GM06990 (cell line): Measurements from ENCODE around the gene ELMO1.
A peak's percentile ranks its signal among the peaks of the same experiment; 100 is the strongest.

Experiments
- DNase-seq: peaks from one replicate; pipeline ENCODE4 v3.0.0-alpha.2; 2011; ENCODE audit not compliant: insufficient read length; ENCODE audit errors: extremely low read depth
- H3K27me3 ChIP-seq: replicated peaks from 2 replicates; pipeline ENCODE4 v1.6.0; 2011; ENCODE audit warnings: low read length; ENCODE audit not compliant: control insufficient read depth, insufficient read depth
- H3K36me3 ChIP-seq: 2 replicates; pipeline ENCODE4 v1.5.1; 2011; ENCODE audit warnings: low read length; ENCODE audit not compliant: control insufficient read depth, insufficient read depth
- H3K4me3 ChIP-seq: replicated peaks from 2 replicates; pipeline ENCODE4 v1.5.1; 2011; ENCODE audit warnings: low read depth, mild to moderate bottlenecking, control low read depth, low read length
- TF ChIP-seq, protein P1 (sequence below): IDR thresholded peaks from 2 replicates; pipeline ENCODE4 v1.5.1; 2011; ENCODE audit warnings: low read length, control low read depth, mild to moderate bottlenecking, inconsistent platforms; ENCODE audit not compliant: insufficient read depth, poor library complexity, severe bottlenecking

The ELMO1 gene

DNA sequence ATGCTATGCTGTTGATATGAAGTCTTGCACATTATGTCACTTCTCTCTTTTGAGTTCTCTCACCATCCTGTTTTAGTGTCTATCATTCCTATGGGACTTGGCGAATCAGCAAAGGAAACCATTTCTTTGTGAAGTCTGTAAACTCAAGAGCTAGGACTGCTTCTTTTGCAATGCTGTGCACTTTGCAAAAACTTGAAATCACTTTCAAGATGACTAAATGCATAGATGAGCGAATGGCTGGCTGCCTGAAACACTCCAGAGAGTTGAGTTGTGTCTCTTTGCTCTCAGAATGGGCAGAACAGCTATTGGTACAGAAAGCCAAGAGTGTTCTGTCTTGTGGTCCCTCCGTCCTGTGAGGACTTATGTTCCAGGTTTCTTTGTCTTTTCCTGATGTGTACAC, 18.3 kb upstream of the ELMO1 start:
- TF ChIP-seq, protein P1, sequence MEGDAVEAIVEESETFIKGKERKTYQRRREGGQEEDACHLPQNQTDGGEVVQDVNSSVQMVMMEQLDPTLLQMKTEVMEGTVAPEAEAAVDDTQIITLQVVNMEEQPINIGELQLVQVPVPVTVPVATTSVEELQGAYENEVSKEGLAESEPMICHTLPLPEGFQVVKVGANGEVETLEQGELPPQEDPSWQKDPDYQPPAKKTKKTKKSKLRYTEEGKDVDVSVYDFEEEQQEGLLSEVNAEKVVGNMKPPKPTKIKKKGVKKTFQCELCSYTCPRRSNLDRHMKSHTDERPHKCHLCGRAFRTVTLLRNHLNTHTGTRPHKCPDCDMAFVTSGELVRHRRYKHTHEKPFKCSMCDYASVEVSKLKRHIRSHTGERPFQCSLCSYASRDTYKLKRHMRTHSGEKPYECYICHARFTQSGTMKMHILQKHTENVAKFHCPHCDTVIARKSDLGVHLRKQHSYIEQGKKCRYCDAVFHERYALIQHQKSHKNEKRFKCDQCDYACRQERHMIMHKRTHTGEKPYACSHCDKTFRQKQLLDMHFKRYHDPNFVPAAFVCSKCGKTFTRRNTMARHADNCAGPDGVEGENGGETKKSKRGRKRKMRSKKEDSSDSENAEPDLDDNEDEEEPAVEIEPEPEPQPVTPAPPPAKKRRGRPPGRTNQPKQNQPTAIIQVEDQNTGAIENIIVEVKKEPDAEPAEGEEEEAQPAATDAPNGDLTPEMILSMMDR: no peak
- no peak for DNase-seq
- Histone ChIP-seq H3K27me3 (no peaks in the 10 kb centered on the region; the same call in 1 of the 2 replicates), H3K36me3 (no peaks in the 10 kb centered on the region), H3K4me3 (no peak overlapping the region)

DNA sequence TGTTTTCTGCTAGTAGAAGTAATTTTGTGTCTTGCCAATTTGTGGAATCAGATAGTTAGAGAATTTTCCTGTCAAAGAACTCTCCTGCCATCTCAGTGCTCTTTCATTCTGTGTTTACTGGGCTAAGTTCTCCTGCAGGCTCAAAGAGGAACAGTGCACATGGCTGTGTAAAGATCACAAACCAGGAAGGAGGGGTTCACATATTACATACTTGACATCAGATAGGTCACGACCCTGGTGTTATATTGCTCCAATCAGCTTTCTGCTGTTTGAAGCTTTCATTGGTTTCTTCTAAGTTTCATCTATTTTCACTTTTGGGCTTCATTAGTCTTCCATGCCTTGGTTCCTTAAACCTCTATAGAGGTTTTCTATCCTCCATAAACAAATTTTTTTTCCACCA, 13.5 kb upstream of the ELMO1 start:
- H3K27me3 ChIP-seq: no peaks in the 10 kb centered on the region; the same call in none of the 2 replicates
- no peak overlapping the region for H3K4me3 ChIP-seq
- TF ChIP-seq, protein P1: no peak
- no peak for DNase-seq
- H3K36me3 ChIP-seq: no peaks in the 10 kb centered on the region

DNA sequence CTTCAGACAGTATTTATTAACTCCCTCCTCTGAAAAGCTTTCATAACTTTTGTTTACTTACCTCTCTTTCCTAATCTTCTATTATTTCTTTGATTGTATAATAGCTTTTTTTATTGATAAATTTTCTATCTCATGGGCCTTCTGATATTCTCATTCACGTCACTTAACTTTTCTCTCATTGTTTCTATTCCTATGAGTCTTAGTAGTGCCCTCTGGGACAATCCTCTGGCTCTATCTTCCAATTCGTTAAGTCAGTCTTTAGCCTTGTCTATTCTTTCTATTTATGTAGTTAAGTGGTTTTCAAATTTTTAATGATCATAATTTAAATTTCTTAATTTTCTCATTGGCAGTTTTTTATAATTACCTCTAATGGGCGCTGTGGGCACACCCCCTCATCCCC, 6.4 kb upstream of the ELMO1 start:
- no peak for DNase-seq
- Histone ChIP-seq H3K36me3 (no peaks in the 10 kb centered on the region), H3K4me3 (no peak overlapping the region), H3K27me3 (peaks cover 2% of the 10 kb centered on the region; the same call in 1 of the 2 replicates)
- TF ChIP-seq, protein P1: no peak

DNA sequence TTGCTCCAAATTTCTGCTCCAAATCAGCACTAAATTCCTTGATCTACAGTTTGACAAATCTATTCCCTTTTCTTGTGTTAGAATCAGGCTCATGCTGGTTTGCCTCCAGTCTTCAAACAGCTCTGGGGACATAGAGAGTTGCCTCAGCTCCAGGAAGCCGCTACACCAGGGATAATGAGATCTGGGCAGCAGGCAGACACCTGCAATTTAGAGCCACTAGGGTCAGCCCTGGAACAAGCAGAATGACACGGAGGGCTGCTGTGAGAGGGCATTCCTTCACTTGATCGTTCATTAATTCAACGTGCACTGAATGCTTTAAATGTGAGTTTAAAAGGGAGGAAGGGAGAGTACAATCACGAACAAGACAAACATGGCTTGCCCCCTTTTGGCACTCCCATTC, 3.7 kb upstream of the ELMO1 start:
- DNase-seq: no peak
- H3K4me3 ChIP-seq: no peak overlapping the region
- peaks cover 2% of the 10 kb centered on the region; the same call in 1 of the 2 replicates for H3K27me3 ChIP-seq
- TF ChIP-seq, protein P1: no peak
- H3K36me3 ChIP-seq: no peaks in the 10 kb centered on the region

DNA sequence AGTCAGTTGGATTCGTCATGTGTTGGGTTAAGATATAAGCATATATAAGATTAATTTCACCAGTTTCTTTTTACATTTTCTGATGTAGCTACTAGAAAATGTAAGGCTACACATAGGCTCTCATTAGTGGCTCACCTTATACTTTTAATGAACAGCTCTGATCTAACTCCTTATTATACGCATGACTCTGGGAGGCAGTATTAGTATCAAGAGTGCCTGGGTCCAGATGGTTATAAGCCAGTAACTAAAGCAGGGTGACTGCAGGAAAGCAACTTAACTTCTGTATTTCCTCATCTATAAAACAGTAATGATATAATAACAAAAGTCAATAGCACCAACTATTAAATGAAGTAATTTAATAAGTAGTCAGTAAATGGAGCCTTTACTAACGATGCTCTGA, 1.4 kb upstream of the ELMO1 start:
- TF ChIP-seq, protein P1: no peak

DNA sequence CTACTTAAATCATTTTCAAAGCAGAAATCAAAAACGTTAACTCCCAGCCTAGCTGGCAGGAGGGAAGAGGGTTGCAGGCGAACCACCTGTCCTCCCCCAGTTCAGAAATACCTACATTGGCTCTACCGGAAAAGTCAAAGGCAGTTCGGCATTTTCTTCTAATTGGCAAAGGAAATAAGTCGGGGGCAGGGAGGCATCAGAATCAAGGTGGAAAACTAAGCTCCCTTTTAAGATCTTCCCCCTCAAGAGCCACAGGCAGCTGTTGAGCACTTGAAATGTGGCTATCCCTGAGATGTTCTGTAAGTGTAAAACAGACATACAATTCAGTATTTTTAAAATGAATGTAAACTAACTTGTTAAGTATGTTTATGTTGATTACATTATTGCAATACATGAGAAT, 957 bp upstream of the ELMO1 start:
- peak overlapping the region; percentile 77; the same call in 1 of the 2 replicates for H3K4me3 ChIP-seq
- TF ChIP-seq, protein P1: no peak
- no peak for DNase-seq

More for the DNA sequence above, 1.4 kb upstream of the ELMO1 start:
- no peak for DNase-seq
- Histone ChIP-seq H3K27me3 (peaks cover 2% of the 10 kb centered on the region; the same call in 1 of the 2 replicates), H3K36me3 (no peaks in the 10 kb centered on the region), H3K4me3 (no peak overlapping the region)

More for the DNA sequence above, 957 bp upstream of the ELMO1 start:
- Histone ChIP-seq H3K36me3 (no peaks in the 10 kb centered on the region), H3K27me3 (peaks cover 2% of the 10 kb centered on the region; the same call in 1 of the 2 replicates)
